GM20431 (cell line): ENCODE results near the gene IGF2BP1.
"Not testable (repeated sequence)": the region's sequence is repeated elsewhere in the genome, so short reads cannot be mapped to it uniquely, and the experiment has no call there.

Experiments
- in situ Hi-C: fragments of 300-500 bp; cut with MseI, MboI; formaldehyde crosslinking; loops from one replicate; pipeline ENCODE4 v1.15.0; 2020; ENCODE audit warnings: low sequenced_read_pairs; ENCODE audit not compliant: unreplicated experiment

The IGF2BP1 gene

DNA sequence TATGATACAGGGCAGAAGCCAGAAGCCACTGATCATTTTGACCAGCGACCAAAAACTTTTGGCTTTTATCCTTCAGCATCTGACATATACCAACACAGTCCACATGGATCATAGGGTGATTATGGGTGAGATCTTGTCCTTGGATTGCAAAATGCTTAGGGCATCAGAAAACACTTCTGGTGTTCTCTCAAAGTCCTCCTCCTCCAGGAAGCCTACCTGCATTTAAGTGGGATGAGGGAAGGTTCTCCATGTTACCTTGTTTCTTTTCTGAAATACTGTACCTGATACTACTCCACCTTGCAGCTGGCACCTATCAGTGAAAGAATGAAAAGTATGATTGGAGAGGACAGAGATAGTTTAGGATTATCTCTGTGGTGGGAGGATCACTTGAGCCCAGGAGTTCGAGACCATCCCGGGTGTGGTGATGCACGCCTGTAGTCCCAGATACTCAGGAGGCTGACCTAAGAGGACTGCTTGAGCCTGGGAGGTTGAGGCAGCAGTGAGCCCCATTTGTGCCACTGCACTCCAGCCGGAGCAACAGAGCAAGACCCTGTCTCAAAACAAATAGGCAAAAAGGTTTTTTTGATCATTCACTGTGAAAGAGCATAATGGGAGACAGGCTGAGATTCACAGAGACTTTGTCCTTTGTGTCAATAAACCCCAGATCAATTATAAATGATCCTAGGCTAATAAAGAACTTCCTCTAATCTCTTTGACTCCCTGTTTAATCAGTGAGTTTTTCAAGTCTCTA, 88.6 kb downstream of the IGF2BP1 start:
- in situ Hi-C loops: no loop called here

DNA sequence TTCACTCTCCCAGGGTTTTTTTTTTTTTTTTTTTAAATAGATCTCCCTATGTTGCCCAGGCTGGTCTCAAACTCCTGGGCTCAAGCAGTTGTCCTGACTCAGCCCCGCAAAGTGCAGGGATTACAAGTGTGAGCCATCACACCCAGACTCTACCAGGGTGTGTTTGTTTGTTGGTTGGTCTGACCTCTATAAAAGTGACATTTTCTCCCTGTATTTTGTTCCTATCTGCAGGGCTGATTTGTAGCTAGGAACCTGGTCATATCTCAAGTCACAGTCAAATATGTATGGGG, 89.1 kb downstream of the IGF2BP1 start:
- in situ Hi-C loops: no loop called here

DNA sequence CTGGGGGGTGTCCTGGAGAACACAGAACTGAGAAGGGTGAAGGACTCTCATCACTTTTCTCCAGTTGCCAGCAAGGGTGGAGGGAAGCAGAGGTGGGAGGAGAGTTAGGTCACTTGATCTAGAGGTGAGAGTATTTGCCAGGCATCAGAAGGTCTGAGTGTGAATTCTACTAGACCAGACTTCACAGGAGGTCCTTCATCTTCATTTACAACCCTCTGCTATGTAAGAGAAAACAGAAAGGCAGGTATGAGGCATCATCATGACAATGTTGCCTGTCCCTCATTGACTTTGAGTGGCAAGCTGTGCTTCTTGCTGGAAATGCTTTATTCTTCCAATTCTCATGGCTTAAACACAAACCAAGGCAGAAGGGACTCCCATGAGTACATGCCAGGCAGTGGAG, 89.5 kb downstream of the IGF2BP1 start:
- in situ Hi-C loops: no loop called here

DNA sequence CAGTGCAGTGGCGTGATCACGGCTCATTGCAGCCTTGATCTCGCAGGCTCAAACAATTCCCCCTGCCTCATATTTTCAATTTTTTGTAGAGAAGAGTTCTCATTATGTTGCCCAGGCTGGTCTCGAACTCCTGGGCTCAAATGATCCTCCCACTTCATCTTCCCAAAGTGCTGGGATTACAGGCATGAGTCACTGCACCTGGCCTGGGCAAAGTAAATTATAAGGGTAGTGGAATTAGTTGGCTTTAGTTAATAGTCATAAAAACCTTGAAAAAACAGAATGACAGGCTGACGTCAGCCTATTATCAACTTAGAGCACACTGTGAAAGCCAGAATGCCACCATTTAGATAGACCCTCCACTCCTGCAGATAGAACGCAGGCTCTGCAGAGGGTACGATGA, 91.9 kb downstream of the IGF2BP1 start:
- in situ Hi-C loops: no loop called here

DNA sequence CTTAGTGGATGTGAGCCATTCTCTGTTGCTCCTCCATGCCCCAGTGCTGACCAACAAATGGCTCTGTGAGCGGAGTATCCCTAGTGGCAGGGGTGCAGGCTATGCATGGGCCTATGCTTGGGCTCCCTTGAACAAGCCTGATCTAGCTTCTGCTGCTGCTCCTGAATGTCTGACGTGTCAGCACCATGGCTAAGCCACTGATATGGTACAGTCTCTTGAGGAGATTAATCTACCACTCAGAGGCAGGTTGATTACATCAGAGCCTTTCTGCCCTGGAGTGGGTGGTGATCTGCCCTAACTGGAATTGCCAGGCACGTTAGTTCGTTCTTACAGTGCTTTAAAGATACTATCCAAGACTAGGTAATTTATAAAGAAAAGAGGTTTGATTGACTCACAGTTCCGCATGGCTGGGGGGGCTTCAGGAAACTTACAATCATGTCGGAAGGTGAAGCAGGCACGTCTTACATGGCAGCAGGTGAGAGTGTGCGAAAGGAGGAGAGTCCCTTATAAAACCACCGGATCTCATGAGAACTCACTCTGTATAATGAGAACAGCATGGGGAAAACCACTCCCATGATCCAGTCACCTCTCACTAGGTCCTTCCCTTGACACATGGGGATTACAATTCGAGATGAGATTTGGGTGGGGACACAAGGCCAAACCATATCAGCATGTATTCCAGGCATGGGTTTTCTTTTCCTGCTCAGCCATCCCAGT, 93.9 kb downstream of the IGF2BP1 start:
- in situ Hi-C loops: no loop called here

DNA sequence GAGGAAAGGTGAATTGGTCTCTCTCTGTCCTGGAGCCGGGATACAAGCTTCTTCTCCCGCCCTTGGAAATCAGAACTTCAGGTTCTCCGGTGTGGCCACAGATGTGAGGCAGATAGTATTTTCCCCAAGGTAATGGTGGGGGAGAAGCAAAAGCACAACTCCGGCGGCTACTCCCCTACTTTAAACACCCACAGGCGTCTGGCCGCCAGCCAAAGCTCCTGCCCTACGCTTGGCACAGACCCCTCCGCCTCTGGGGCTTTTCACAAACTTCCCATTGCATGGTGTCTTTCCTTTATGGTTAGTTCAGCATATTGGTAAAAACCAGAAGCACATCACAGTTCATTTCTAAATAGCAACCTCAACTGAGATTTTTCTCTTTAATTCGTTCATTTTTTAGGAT, 95.9 kb downstream of the IGF2BP1 start:
- in situ Hi-C loops: no loop called here

DNA sequence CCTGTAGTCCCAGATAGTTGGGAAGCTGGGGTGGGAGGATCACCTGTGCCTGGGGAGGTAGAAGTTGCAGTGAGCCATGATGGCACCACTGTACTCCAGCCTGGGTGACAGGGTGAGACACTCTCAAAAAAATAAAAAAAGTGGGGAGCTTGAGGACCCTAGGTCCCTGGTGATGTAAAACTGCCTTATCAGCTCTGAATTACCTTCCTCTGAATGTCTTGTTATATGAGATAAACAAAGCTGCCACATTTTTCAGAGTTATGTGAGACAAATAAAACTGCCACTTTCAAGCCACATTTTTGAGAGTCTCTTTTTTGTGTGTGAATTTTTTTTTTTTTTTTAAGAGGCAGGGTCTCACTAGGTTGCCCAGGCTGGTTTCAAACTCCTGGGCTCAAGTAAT, 103.4 kb downstream of the IGF2BP1 start:
- in situ Hi-C loops: no loop called here

DNA sequence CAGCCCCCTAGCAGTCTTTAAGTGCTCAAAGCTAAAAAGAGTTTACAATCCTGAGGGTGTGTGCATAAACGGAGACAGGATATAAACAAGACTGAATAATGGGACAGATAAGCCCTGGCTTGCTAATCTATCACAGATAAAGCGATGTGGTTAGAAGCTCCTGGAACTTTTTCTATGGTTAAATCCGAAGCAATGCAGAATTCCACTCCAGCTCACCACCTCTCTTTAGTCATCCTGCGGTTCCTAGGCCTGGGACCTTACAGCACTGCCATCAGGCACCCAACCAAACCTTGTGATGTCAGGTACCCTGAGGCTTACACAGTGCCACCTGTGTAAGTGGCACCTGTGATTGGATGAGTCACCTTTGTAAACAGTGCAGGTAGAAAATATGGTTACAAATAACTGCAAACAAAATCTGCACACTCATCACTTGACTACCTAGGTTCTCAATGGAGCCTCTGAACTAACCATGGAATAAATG, 103.9 kb downstream of the IGF2BP1 start:
- in situ Hi-C loops: no loop called here

DNA sequence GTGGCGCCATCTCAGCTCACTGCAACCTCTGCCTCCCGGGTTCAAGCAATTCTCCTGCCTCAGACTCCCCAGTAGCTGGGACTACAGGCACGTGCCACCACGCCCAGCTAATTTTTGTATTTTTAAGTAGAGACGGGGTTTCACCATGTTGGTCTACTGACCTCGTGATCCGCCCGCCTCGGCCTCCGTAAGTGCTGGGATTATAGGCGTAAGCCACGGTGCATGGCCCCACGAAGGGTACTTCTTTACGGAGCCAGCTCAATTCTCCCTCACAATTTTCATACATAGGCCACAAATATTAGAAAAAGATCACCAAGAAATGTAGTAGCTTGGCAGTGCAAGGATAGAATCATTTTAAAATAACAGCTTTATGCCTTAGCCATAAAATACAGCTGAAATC, 106.2 kb downstream of the IGF2BP1 start:
- in situ Hi-C loops: not testable (repeated sequence)

DNA sequence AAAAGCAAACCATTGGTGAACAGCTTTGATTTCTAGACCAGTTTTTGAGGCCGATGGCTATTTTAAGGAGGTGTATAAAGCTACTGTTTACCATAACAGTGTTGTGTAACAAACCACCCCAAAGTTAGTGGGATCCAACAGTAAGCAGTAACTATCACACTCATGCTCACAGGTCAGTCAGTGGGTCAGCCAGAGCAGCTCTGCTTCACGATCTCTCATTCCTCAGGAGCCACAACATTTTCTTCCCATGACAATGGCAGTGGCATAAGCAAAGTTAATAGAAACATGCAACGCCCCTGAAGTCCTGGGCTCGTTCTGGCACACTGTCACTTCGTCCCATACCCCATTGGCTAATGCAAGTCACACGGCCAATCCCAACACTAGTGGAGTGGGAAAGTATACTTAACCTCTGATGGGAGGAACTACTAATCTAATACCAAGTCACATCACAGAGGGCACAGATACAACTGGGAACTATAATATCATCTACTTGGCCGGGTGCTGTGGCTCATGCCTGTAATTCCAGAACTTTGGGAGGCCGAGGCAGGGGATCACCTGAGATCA, 107.4 kb downstream of the IGF2BP1 start:
- in situ Hi-C loops: no loop called here
